HG03139 (cell line): ENCODE measurements around the gene CREBRF.
"Not testable (repeated sequence)": the region's sequence is repeated elsewhere in the genome, so short reads cannot be mapped to it uniquely, and the experiment has no call there.

Source experiments
- ATAC-seq: cut with Tn5 transposase; IDR thresholded peaks from one replicate; pipeline ENCODE4 v1.9.1; 2021; ENCODE audit not compliant: unreplicated experiment

The CREBRF gene, protein sequence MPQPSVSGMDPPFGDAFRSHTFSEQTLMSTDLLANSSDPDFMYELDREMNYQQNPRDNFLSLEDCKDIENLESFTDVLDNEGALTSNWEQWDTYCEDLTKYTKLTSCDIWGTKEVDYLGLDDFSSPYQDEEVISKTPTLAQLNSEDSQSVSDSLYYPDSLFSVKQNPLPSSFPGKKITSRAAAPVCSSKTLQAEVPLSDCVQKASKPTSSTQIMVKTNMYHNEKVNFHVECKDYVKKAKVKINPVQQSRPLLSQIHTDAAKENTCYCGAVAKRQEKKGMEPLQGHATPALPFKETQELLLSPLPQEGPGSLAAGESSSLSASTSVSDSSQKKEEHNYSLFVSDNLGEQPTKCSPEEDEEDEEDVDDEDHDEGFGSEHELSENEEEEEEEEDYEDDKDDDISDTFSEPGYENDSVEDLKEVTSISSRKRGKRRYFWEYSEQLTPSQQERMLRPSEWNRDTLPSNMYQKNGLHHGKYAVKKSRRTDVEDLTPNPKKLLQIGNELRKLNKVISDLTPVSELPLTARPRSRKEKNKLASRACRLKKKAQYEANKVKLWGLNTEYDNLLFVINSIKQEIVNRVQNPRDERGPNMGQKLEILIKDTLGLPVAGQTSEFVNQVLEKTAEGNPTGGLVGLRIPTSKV

DNA sequence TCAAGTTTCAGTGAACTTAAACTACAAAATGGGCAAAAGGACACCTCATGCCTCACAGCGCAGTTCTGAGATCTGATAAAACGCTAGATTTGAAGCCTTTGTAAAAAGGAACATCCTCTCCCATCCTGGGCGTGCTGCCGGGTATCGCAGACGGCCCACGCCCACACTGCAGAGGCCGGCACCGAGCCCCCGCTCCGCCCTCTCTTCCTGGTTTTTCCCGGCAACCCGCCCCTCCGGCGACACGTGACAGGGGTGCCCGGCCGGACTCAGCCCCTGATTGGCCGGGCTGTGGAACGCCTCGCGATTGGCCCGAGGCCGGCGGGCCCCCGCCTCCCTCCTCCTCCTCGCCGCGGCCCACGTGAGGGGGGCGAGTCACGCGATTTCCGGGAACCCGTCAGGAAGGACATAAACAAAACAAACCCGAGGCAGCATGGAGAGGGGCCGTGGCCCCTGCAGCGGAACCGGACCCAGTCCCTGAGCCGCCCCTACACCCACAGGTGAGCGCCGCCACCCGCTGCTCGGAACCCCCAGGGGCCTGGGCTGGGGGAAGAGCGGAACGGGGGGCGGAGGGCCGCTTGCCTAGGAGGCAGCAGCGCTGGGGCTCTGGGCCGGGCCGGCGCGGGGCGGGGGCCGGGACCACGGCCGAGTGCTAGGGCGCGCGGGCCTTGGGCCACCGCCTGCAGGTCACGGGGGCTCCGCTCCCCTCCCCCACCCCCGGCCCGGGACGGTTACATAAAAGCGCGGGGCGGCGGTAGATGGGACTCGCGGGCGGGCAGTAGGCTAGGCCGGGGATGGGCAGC lies at the start of gene CREBRF:
Gene CREBRF (plus strand): TSS at position 370 of the 800 bp plus-strand sequence. CDS start 24,424 bp downstream, outside the sequence.
- ATAC-seq = peak; percentile 71

DNA sequence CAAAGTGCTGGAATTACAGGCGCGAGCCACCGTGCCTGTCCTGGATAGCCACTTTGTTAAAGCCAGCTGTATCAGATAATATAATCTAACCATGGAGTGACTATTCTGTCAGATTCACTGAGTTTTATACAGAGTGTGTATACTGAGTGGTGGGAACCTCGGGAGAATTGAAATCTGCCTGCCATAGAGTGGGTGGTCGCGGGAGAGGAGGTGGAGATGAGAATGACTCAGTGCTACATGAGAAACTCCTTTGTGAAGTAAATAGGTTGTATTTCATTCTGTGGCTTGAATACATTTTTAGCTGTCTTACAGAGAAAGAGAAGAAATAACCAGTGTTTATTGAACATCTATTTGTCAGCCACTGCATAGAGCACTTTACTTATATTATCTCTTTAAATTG lies 46.1 kb upstream of the CREBRF start:
- no peak for ATAC-seq

DNA sequence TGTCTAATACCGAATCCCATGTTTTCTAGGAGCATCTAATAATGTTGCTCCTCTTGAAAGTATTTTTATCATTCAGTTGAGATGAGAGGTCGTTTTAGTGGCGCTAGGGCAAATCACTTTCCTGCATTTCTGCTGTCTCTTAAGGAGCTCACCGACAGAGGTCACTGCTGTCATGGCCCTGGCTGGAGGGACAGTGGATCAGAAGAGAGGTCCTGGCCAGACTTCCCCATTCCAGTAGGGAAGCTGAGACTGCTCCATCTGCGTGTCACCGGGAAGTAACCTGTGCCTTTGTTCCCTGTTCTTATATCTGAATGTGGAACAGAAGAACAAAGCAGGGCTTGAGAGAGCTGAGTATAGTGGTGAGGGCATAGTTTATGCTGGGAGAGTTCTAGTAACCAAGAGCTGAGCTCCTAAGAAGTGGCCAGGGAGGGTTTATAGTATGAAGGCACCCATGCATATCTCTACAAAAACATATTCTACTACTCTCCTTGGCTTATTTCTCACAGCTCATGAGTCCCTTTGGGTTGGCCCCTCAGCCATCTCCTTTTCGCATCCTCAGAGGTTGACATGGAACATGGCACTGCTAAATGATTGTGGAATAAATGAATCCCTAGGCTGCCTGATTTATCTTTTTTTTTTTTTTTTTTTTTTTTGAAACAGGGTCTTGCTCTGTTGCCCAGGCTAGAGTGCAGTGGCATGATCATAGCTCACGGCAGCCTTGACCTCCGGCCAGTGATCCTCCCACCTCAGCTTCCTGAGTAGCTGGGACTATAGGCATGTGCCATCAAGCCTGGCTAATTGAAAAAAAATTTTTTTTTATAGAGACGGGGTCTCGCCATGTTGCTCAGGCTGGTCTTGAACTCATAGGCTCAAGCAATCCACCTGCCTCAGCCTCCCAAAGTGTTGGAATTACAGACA lies 45.3 kb upstream of the CREBRF start:
- no peak for ATAC-seq

DNA sequence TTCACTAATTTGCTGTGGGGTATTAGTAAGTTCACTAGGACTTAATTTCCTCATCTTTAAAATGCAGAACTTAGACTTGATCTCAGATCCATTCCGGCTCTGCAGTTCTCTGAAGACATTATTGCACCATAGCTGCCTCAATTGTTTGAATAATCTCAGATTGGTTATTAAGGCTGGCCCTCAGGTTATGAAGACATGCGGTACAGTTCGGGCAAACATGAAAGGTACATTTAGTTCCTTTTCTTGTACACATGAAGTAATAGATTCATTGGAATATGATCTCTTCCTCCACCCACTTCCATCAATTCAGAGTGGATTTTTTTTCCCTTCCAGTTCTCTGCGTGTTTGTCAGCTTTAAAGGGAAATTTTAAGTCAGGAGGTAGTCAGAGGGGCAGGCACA lies 44.6 kb upstream of the CREBRF start:
- no peak for ATAC-seq

DNA sequence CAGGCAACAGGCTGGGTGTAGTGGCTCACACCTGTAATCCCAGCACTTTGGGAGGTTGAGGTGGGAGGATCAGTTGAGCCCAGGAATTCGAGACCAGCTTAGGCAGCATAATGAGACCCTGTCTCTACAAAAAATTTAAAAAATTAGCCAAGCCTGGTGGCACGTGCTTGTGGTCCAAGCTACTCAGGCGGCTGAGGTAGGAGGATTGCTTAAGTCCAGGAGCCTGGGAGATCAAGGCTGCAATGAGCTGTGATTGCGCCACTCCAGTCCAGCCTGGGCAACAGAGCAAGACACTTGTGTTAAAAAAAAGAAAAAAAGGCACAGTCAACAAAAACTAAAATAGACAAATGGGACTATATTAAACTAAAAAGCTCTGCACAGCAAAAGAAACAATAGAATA lies 43.3 kb upstream of the CREBRF start:
- no peak for ATAC-seq

DNA sequence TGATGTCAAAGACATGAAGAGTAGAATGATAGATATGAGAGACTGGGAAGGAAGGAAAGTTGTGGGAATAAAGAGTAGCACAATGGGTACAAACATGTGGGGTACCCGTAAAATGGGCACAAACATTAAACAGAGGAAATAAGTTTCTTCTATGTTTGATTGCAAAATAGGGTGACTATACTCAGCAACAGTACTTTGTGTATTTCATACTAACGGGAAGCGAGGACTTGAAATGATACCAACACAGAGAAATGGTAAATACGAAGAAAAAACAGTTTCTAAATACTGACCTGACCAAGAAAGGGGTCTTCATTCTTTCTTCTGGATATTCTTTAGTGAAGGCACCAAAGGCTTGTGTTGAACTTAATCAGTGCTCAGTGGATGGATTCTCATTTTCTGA lies 41.5 kb upstream of the CREBRF start:
- no peak for ATAC-seq

DNA sequence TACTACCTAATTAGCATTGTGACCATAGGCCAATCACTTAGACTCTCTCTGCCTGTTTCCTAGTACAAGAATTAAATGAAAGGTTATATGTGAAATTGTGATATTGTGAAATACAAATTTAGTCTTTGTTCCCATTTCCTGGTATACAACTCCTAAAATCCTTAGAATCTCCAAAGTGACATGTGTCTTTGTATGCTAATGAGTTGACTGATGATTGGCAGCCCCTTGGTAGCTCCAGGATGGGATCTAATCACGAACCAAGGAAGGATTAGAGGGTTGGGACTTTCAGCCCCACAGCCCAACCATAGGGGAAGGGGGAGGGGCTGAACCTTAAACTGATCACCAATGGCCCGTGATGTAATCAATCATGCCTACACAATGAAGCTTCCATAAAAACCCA lies 41.0 kb upstream of the CREBRF start:
- ATAC-seq = no peak

DNA sequence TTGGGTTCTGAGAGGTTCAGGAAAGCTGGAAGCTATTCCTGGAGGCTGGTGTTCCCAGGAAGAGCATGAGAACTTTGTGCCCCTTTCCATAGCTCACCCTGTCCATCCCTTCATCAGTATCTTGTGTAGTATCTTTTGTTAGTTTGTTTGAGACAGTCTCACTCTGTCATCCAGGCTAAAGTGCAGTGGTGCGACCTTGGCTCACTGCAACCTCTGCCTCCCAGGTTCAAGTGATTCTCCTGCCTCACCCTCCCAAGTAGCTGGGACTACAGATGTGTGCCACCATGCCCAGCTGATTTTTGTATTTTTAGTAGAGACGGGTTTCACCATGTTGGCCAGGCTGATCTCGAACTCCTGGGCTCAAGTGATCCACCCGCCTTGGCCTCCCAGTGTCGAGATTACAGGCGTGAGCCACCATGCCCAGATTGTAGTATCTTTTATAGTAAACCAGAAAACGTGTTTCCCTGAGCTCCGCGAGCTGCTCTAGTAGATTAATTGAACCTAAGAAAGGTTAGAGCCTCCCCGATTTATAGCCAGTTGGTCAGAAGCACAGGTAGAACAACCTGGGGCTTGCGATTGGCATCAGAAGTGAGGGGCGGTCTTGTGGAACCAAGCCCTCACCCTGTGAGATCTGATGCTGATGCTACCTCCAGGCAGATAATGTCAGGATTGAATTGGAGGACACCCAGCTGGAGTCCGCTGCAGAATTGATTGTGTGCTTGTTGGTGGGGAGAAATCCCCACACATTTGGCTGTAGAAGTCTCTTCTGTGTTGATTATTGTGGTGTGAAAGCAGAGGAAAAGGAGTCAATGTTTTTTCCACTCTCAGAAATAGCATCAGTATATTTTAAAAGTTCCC lies 40.3 kb upstream of the CREBRF start:
- ATAC-seq = no peak

DNA sequence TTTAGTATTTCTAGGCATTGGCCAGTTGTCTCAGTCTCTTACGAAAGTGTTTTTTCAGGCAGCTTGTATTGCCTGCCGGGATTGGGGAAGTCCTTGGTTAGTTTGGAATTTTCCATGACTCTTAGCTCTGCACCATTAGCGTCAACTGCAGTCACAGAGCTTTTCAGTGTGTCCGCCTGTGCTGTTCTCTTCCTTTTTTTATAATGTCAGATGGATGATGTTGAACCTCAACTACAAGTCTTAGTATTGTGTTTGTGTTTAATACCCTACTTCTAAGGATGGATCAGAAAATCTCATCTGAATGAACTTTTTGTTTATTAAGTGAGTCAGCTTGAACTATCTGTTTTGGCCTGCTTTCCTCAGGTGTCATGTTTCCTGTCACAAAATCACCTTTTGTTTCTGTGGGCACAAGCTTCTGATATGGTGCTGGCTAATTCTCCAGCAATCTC lies 39.5 kb upstream of the CREBRF start:
- ATAC-seq = no peak

DNA sequence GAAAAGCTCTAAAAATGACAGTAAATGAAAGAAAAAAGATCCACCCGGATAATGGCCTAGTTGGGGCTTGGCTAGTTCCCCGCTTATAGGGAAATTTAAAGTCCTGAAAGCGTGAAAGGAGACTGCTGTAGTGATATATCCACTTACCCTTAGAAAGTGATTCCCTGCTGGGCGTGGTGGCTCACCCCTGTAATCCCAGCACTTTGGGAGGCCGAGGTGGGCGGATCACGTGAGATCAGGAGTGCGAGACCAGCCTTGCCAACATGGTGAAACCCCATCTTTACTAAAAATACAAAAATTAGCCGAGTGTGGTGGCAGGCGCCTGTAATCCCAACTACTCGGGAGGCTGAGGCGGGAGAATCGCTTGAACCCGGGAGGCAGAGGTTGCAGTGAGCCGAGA lies 39.1 kb upstream of the CREBRF start:
- ATAC-seq = not testable (repeated sequence)

DNA sequence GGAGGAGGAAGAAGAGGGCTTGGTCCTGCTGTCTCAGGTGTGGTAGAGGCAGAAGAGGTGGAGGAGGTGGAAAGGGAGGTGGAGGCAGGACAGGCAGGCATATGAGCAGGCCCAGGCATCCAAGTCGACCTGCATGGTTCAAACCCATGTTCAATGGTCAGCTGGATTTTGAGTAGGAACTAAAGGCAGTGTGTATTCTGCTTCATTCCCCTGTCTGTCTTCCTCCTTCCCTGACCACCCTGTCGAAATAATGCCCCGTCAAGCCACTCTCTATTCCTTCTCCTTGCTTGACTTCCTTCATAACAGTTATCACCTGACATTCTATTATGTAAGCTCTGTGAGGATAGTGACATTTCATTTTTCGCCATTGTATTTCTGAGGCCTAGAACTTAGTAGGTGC lies 37.8 kb upstream of the CREBRF start:
- no peak for ATAC-seq

DNA sequence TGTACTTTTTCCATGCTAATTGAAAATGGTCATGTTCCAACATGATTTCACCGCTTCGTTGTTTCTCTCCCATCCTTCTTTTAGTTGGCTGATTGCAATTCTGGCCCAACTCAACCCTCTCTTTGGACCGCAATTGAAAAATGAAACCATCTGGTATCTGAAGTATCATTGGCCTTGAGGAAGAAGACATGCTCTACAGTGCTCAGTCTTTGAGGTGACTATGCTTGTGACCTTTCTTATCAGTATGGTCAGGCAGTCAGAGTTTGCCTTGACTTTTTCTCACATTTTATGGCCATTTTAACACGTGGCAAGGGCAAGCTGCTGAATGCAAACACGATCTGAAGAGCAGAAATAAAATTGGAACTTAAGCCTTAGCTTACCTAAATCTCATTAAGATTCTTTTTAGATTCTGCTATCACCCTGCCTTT lies 36.0 kb upstream of the CREBRF start:
- no peak for ATAC-seq

DNA sequence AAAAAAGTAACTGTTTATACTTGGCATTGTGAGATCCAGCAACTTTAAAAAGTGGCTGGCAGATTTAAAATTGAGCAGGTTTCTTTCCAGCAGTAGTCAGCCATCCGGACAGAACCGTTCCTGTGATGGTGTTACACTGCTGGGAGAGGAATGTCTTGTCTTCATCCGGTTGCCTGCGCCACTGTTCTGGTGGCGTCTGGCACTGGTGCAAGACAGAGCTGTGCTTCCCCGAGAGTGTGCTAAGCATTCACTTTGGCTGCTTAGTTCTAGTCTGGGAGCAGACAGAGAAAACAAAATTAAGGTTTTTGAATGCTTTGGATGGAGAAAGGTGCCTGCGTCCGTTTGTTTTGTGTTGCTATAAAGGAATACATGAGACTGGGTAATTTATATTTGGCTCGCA lies 35.5 kb upstream of the CREBRF start:
- no peak for ATAC-seq

DNA sequence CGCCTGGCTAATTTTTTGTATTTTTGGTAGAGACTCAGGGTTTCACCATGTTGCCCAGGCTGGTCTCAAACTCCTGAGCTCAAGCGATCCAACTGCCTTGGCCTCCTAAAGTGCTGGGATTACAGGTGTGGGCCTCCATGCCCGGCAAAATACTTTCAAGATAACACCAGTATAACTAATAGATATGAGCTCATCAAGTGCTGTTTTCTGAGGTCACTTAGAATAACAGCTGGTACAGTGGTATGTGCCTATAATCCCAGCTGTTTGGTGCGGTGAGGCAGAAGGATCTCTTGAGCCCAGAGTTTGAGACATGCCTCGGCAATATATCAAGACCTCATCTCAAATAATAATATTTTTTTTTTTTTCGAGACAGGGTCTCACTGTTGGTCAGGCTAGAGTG lies 30.5 kb upstream of the CREBRF start:
- no peak for ATAC-seq

DNA sequence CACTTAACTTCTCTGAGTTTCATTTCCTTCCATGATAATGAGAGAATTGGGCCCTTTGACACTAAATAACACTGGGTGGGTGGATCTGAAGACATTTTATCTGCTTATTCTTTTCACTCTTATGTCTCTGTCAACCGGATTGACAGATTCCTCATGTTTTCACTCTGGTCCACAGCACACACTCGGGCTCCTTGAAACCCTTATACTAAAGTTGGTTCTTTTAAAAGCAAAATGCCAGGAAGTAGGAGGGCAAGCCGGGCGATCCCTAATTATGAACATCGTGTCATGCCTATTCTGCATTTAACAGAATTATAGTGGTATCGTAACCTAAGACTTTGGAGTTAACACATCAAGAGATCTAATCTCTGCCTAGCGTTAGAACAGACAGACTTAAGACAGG lies 28.2 kb upstream of the CREBRF start:
- ATAC-seq = no peak

DNA sequence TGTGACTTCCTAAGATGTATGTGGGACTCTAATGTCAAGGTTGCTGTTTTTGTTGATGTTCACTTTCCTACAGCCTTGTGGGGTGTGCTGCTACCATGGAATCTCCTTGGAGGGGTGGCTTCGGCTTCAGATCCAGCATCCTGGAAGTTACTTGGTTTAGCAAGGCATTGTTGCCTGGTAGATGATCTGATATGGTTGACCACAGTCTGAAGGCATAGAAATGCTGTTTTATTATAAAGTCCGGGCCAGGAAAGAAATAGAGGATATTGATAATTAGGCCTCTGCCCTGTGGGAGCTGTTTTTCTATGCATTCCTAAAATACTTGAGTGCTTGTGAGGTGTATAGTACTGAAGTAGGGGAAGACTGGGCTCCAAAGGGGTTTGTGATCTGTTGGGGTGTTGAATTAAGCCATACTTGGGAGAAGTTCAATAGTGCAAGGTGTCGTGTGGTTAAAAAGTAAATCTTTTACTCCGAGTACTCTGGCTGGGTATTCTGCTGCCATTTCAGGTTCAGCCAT lies 27.3 kb upstream of the CREBRF start:
- no peak for ATAC-seq

DNA sequence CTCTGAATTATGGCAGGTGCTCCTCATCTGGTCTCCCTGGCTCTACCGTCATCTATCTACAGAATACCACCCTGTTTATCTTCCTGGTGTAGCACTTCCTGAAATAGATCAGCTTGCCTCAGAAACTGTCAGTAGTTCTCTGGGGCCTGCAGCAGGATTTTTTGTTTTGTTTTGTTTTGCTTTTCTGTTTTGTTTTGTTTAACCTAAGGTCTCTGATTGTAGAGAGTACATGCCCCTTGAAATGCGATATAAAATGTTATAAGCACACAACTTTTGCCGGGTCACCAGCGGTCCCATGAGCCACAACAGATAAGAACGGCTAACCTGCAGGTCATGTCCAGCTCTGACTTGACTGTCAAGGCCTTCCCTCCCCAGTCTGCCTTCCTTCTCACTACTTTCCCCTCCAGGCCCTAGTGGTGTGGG lies 26.6 kb upstream of the CREBRF start:
- ATAC-seq = no peak

DNA sequence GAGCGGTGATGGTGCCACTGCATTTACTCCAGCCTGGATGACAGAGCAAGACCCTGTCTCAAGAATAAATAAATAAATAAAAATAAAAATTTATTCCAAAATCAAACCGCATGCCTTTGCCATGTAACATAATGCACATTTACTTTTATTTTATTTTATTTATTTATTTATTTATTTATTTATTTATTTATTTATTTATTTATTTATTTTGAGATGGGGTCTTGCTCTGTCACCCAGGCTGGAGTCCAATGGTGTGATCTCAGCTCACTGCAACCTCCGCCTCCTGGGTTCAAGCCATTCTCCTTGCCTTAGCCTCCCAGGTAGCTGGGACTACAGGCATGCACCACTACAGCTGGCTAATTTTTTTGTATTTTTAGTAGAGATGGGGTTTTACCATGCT lies 24.1 kb upstream of the CREBRF start:
- ATAC-seq = not testable (repeated sequence)

DNA sequence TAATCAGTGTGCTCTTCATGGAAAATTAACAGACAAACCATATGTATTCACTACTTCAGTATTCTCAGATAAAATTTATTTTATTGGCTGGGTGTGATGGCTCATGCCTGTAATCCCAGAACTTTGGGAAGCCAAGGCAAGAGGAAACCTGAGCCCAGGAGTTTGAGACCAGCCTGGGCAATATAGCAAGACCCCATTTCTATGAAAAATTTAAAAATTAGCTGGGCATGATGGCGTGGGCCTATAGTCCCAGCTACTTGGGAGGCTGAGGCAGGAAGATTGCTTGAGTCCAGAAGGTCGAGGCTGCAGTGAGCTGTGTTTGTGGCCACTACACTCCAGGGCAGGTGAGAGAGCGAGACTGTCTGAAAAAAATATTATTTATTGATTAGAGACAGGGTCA lies 23.4 kb upstream of the CREBRF start:
- no peak for ATAC-seq
